AG04450 (cell line): ENCODE data around the gene MCC. TPM values are rescaled to one million over a fixed set of nuclear protein-coding genes. Genes with fewer than 3 reads are reported as not detected.

ENCODE experiments used
- CTCF ChIA-PET: fragments of 300-600, 350-600 bp; formaldehyde crosslinking; extraction: SDS; loops from one replicate; lab custom pipeline; 2022; ENCODE audit warnings: antibody characterized with exemption, inconsistent platforms; lab: Charles Lee
- POLR2A ChIA-PET: fragments of 350-600 bp; formaldehyde crosslinking; extraction: SDS; loops from one replicate; lab custom pipeline; 2021; ENCODE audit warnings: antibody characterized with exemption, inconsistent platforms; lab: Yijun Ruan, JAX
- DNase-seq: peaks from one replicate; pipeline ENCODE4 v3.0.0-alpha.2; 2011; ENCODE audit warnings: low read depth, low spot score
- H3K27ac ChIP-seq: one replicate; pipeline ENCODE4 v1.5.1; 2012; ENCODE audit warnings: low read depth, low read length, control low read depth
- H3K27me3 ChIP-seq: one replicate; pipeline ENCODE4 v1.6.0; 2012; ENCODE audit warnings: low read length; ENCODE audit not compliant: control insufficient read depth, insufficient read depth
- H3K4me3 ChIP-seq: 2 replicates; pipeline ENCODE4 v1.5.1; 2011; ENCODE audit warnings: mild to moderate bottlenecking, low read depth, low read length, control low read depth
- H3K9me3 ChIP-seq: 2 replicates; pipeline ENCODE4 v1.5.1; 2012; ENCODE audit warnings: low read length; ENCODE audit not compliant: control insufficient read depth, insufficient read depth
- polyA plus RNA-seq: library from polyadenylated mRNA; depleted of rRNA; stranded (reverse); fragments of >200 nt; gene quantifications from 2 replicates; pipeline ENCODE4 v1.2.3, GENCODE V29; 2011
- TF ChIP-seq, protein P1 (sequence below): IDR thresholded peaks from 2 replicates; pipeline ENCODE4 v1.5.1; 2011; ENCODE audit warnings: low read depth, low read length, control low read depth, inconsistent platforms

The MCC gene
- polyA plus RNA-seq, 1 experiment, result 17.5 TPM

- TF ChIP-seq, protein P1, sequence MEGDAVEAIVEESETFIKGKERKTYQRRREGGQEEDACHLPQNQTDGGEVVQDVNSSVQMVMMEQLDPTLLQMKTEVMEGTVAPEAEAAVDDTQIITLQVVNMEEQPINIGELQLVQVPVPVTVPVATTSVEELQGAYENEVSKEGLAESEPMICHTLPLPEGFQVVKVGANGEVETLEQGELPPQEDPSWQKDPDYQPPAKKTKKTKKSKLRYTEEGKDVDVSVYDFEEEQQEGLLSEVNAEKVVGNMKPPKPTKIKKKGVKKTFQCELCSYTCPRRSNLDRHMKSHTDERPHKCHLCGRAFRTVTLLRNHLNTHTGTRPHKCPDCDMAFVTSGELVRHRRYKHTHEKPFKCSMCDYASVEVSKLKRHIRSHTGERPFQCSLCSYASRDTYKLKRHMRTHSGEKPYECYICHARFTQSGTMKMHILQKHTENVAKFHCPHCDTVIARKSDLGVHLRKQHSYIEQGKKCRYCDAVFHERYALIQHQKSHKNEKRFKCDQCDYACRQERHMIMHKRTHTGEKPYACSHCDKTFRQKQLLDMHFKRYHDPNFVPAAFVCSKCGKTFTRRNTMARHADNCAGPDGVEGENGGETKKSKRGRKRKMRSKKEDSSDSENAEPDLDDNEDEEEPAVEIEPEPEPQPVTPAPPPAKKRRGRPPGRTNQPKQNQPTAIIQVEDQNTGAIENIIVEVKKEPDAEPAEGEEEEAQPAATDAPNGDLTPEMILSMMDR, result no peak
- CTCF ChIA-PET, result no interaction called here
These were observed 223.1 kb downstream of the MCC start for GRCh38 chr5:113265190-113265589.

GRCh38 chr5:113264046-113264445 is 224.2 kb downstream of the MCC start:
- no peaks in the 10 kb centered on the region for H3K27me3 ChIP-seq
- DNase-seq, result peak; percentile 64
- peak overlapping the region; percentile 47 for H3K27ac ChIP-seq
- POLR2A ChIA-PET, result interaction anchor here (1.1 to 1.3 kb wide), 2 partner anchors 30 to 98 kb away, joined by 3 to 5 read pairs; no protein-coding TSS in a partner anchor
- CTCF ChIA-PET, result interaction anchor here (0.9 to 2.0 kb wide), 2 partner anchors 116 to 268 kb away, joined by 3 to 13 read pairs; no protein-coding TSS in a partner anchor
- no peaks in the 10 kb centered on the region for H3K9me3 ChIP-seq
- TF ChIP-seq, protein P1, result no peak
- H3K4me3 ChIP-seq, result no peak overlapping the region

More at GRCh38 chr5:113265190-113265589, 223.1 kb downstream of the MCC start:
- H3K27me3 ChIP-seq, result no peaks in the 10 kb centered on the region
- H3K9me3 ChIP-seq, result no peaks in the 10 kb centered on the region
- H3K27ac ChIP-seq, result no peak overlapping the region
- no peak for DNase-seq
- no peak overlapping the region for H3K4me3 ChIP-seq
- POLR2A ChIA-PET, result interaction anchor here (1.3 kb wide), 1 partner anchor 29 kb away, joined by 5 read pairs; no protein-coding TSS in a partner anchor

- H3K27me3 ChIP-seq, result no peaks in the 10 kb centered on the region
- H3K4me3 ChIP-seq, result no peak overlapping the region
- peak overlapping the region; percentile 41 for H3K27ac ChIP-seq
- TF ChIP-seq, protein P1, result no peak
- ChIA-PET CTCF (interaction anchor here (0.9 to 2.0 kb wide), 2 partner anchors 116 to 267 kb away, joined by 3 to 13 read pairs; no protein-coding TSS in a partner anchor), POLR2A (interaction anchor here (0.6 to 1.1 kb wide), 2 partner anchors 31 to 97 kb away, joined by 3 read pairs; no protein-coding TSS in a partner anchor)
- DNase-seq, result no peak
- H3K9me3 ChIP-seq, result no peaks in the 10 kb centered on the region
These were observed 224.7 kb downstream of the MCC start for GRCh38 chr5:113263545-113263944.

DNA sequence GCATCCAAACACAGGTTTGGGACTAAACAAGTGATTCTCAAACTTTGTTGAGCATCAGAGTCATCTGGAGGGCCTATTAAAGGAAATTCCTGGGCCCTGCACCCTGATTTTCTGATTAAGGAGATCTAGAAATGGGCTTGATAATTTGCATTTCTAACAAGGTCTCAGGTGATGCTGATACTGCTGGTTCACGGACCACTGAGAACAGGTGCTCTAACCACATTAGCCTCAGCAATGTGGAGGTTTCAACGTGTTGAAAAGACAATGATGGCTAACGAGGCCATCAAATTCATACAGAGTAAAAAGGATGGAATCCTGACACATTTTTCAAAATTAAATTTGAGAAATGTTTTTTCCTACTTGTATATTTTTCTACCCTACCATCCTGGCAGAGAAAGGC is 225.6 kb downstream of the MCC start:
- Histone ChIP-seq H3K4me3 (no peak overlapping the region), H3K27me3 (no peaks in the 10 kb centered on the region), H3K9me3 (no peaks in the 10 kb centered on the region), H3K27ac (no peak overlapping the region)
- ChIA-PET CTCF (no interaction called here), POLR2A (no interaction called here)
- TF ChIP-seq, protein P1, result no peak
- no peak for DNase-seq

DNA sequence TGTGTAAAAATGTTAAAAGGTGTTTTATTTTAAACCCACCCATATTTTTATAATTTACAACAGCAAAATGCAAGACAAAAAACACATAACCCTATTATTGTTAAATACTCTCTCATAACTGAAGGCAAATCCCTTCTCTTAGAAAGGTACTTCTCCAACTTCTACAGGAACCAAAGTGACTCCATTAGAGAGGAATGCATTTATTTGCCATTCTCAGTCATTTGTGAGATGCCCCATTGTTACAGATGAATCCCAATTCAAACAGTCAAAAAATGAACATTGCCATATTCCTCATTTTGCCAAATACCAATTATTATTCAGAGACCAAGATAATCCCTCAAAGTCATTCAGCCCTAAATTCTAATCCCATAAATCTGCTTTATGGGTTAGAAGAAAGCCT is 229.2 kb downstream of the MCC start:
- Histone ChIP-seq H3K27me3 (no peaks in the 10 kb centered on the region), H3K27ac (no peak overlapping the region), H3K4me3 (no peak overlapping the region), H3K9me3 (no peaks in the 10 kb centered on the region)
- ChIA-PET POLR2A (no interaction called here), CTCF (no interaction called here)
- DNase-seq, result no peak
- TF ChIP-seq, protein P1, result no peak
